Hair follicular keratinocyte (primary cell): ENCODE results near the gene TSHB. TPM values are rescaled to one million over a fixed set of nuclear protein-coding genes. Genes with fewer than 3 reads are reported as not detected.

ENCODE experiments used
- total RNA-seq: library from RNA; depleted of rRNA; stranded (reverse); fragments of >200 nt; gene quantifications from 2 replicates; pipeline ENCODE4 v1.2.3, GENCODE V29; 2015

Gene TSHB
- not detected in 2 replicates for total RNA-seq

GRCh38 chr1:115029526-115029925 lies at the start of gene TSHB:
Gene TSHB (plus strand): TSS chr1:115029826. CDS start chr1:115033363, 3,537 bp downstream.

Other genes with a start within 250 kb of the TSHB start
- gene SIKE1, start 249.1 kb upstream of the TSHB start, total RNA-seq = 38.7 and 75.5 TPM in 2 replicates
- gene SYCP1, start 175.0 kb upstream of the TSHB start, total RNA-seq = under 0.01 TPM in 1 of 2 replicates, not detected in the other
- 0.78 and 0.99 TPM in 2 replicates for gene TSPAN2, start 59.7 kb downstream of the TSHB start, total RNA-seq